ENCODE results near the gene HOXC6. TPM values are rescaled to one million over a fixed set of nuclear protein-coding genes. Genes with fewer than 3 reads are reported as not detected.

Gene HOXC6
- total and polyA plus RNA-seq, 9 of the 15 experiments (the other 6 are each of a cell fraction or from before 2014, with no cell fraction given), result 0.06 to 4.0 (median 1.4) TPM

DNA sequence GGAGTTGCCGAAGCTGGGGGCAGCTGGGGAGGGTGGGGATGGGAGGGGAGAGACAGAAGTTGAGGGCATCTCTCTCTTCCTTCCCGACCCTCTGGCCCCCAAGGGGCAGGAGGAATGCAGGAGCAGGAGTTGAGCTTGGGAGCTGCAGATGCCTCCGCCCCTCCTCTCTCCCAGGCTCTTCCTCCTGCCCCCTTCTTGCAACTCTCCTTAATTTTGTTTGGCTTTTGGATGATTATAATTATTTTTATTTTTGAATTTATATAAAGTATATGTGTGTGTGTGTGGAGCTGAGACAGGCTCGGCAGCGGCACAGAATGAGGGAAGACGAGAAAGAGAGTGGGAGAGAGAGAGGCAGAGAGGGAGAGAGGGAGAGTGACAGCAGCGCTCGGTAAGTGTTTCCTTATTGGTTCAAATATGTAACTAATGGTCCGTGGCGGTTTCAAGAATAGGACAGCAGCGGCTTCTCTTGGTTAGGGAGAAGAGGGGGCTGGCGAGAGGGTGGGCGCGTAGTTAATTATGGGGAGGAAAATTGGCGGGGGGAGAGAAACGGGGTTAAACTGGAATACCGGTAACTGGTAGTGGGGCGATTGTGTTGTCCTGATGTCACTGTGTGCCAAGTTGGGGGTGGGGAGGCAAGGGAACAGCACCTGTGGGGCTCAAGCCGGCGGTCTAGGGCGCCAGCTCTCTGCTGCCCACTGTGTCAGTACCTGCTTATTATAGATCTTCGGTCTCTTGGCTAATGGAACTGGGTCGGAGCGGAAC is 11.0 kb upstream of the HOXC6 start (continued):
- TF ChIP-seq, protein P1, sequence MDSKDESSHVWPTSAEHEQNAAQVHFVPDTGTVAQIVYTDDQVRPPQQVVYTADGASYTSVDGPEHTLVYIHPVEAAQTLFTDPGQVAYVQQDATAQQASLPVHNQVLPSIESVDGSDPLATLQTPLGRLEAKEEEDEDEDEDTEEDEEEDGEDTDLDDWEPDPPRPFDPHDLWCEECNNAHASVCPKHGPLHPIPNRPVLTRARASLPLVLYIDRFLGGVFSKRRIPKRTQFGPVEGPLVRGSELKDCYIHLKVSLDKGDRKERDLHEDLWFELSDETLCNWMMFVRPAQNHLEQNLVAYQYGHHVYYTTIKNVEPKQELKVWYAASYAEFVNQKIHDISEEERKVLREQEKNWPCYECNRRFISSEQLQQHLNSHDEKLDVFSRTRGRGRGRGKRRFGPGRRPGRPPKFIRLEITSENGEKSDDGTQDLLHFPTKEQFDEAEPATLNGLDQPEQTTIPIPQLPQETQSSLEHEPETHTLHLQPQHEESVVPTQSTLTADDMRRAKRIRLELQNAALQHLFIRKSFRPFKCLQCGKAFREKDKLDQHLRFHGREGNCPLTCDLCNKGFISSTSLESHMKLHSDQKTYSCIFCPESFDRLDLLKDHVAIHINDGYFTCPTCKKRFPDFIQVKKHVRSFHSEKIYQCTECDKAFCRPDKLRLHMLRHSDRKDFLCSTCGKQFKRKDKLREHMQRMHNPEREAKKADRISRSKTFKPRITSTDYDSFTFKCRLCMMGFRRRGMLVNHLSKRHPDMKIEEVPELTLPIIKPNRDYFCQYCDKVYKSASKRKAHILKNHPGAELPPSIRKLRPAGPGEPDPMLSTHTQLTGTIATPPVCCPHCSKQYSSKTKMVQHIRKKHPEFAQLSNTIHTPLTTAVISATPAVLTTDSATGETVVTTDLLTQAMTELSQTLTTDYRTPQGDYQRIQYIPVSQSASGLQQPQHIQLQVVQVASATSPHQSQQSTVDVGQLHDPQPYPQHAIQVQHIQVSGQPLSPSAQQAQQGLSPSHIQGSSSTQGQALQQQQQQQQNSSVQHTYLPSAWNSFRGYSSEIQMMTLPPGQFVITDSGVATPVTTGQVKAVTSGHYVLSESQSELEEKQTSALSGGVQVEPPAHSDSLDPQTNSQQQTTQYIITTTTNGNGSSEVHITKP (IDR thresholded peaks at IDR 0.05; ENCODE audit: partially characterized antibody), result no peak
- TF ChIP-seq, protein P2, sequence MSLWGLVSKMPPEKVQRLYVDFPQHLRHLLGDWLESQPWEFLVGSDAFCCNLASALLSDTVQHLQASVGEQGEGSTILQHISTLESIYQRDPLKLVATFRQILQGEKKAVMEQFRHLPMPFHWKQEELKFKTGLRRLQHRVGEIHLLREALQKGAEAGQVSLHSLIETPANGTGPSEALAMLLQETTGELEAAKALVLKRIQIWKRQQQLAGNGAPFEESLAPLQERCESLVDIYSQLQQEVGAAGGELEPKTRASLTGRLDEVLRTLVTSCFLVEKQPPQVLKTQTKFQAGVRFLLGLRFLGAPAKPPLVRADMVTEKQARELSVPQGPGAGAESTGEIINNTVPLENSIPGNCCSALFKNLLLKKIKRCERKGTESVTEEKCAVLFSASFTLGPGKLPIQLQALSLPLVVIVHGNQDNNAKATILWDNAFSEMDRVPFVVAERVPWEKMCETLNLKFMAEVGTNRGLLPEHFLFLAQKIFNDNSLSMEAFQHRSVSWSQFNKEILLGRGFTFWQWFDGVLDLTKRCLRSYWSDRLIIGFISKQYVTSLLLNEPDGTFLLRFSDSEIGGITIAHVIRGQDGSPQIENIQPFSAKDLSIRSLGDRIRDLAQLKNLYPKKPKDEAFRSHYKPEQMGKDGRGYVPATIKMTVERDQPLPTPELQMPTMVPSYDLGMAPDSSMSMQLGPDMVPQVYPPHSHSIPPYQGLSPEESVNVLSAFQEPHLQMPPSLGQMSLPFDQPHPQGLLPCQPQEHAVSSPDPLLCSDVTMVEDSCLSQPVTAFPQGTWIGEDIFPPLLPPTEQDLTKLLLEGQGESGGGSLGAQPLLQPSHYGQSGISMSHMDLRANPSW (CRISPR knock-in tag; IDR thresholded peaks at IDR 0.05), result no peak
- TF ChIP-seq SP1 (CRISPR knock-in tag; IDR thresholded peaks at IDR 0.05), result no peak
- no peak for TF ChIP-seq ZNF586 (CRISPR knock-in tag; conservative IDR thresholded peaks at IDR 0.05)
- no peak for TF ChIP-seq ZSCAN32 (CRISPR knock-in tag; IDR thresholded peaks at IDR 0.05)
- no peak for TF ChIP-seq KDM1A (IDR thresholded peaks at IDR 0.05)
- no peak for TF ChIP-seq ZSCAN29 (IDR thresholded peaks at IDR 0.05)
- TF ChIP-seq, protein P3, sequence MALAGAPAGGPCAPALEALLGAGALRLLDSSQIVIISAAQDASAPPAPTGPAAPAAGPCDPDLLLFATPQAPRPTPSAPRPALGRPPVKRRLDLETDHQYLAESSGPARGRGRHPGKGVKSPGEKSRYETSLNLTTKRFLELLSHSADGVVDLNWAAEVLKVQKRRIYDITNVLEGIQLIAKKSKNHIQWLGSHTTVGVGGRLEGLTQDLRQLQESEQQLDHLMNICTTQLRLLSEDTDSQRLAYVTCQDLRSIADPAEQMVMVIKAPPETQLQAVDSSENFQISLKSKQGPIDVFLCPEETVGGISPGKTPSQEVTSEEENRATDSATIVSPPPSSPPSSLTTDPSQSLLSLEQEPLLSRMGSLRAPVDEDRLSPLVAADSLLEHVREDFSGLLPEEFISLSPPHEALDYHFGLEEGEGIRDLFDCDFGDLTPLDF (CRISPR knock-in tag; IDR thresholded peaks at IDR 0.05), result no peak
- TF ChIP-seq STAT5A (IDR thresholded peaks at IDR 0.05; ENCODE audit: borderline replicate concordance, low read length), result no peak
- TF ChIP-seq SMARCA5 (IDR thresholded peaks at IDR 0.05), result peak; percentile 49; the same call in 1 of the 2 replicates
- TF ChIP-seq, protein P4, sequence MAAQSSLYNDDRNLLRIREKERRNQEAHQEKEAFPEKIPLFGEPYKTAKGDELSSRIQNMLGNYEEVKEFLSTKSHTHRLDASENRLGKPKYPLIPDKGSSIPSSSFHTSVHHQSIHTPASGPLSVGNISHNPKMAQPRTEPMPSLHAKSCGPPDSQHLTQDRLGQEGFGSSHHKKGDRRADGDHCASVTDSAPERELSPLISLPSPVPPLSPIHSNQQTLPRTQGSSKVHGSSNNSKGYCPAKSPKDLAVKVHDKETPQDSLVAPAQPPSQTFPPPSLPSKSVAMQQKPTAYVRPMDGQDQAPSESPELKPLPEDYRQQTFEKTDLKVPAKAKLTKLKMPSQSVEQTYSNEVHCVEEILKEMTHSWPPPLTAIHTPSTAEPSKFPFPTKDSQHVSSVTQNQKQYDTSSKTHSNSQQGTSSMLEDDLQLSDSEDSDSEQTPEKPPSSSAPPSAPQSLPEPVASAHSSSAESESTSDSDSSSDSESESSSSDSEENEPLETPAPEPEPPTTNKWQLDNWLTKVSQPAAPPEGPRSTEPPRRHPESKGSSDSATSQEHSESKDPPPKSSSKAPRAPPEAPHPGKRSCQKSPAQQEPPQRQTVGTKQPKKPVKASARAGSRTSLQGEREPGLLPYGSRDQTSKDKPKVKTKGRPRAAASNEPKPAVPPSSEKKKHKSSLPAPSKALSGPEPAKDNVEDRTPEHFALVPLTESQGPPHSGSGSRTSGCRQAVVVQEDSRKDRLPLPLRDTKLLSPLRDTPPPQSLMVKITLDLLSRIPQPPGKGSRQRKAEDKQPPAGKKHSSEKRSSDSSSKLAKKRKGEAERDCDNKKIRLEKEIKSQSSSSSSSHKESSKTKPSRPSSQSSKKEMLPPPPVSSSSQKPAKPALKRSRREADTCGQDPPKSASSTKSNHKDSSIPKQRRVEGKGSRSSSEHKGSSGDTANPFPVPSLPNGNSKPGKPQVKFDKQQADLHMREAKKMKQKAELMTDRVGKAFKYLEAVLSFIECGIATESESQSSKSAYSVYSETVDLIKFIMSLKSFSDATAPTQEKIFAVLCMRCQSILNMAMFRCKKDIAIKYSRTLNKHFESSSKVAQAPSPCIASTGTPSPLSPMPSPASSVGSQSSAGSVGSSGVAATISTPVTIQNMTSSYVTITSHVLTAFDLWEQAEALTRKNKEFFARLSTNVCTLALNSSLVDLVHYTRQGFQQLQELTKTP (IDR thresholded peaks at IDR 0.05; ENCODE audit: low read depth in 1 of 2, partially characterized antibody in 2 of 2), result peak in 1 of 2 experiments; percentile 44
- TF ChIP-seq GATA2 (CRISPR knock-in tag; IDR thresholded peaks at IDR 0.05), result no peak
- no peak for TF ChIP-seq ETV5 (CRISPR knock-in tag; IDR thresholded peaks at IDR 0.05; ENCODE audit: low read depth)
- TF ChIP-seq ADNP (tag; IDR thresholded peaks at IDR 0.05), result no peak
